WTC11 (cell line): ENCODE data around the gene SMOC2. TPM values are rescaled to one million over a fixed set of nuclear protein-coding genes. Genes with fewer than 3 reads are reported as not detected.

Source experiments
- ATAC-seq: fragments of 200-7000 bp; cut with Tn5 transposase; 2 replicates; pipeline ENCODE4 v1.10.0; 2021; ENCODE audit warnings: mild to moderate bottlenecking, moderate library complexity
- CTCF ChIA-PET: fragments of 300-600 bp; sonication (Branson Sonifier 250); formaldehyde crosslinking; loops from one replicate; lab custom pipeline; 2021; ENCODE audit warnings: antibody characterized with exemption; lab: Charles Lee
- POLR2A ChIA-PET: fragments of 350-600 bp; sonication (Branson Sonifier 250); formaldehyde crosslinking; loops from one replicate; lab custom pipeline; 2021; ENCODE audit warnings: antibody characterized with exemption; lab: Charles Lee
- DNase-seq: peaks from one replicate; pipeline ENCODE4 v3.0.0; 2021; ENCODE audit warnings: low spot score
- H3K27ac Mint-ChIP-seq: 2 replicates; pipeline ENCODE4 v1.8.0; 2021; ENCODE audit warnings: mixed read lengths
- H3K27me3 Mint-ChIP-seq: 2 replicates; pipeline ENCODE4 v1.8.0; 2021; ENCODE audit warnings: low read depth, mild to moderate bottlenecking, moderate library complexity, mixed read lengths
- H3K36me3 Mint-ChIP-seq: 2 replicates; pipeline ENCODE4 v1.8.0; 2021; ENCODE audit warnings: mixed read lengths
- H3K4me1 Mint-ChIP-seq: 2 replicates; pipeline ENCODE4 v1.8.0; 2022; ENCODE audit warnings: mixed read lengths
- H3K4me3 Mint-ChIP-seq: 2 replicates; pipeline ENCODE4 v1.8.0; 2021; ENCODE audit warnings: mild to moderate bottlenecking, moderate library complexity, mixed read lengths
- H3K9me3 Mint-ChIP-seq: 2 replicates; pipeline ENCODE4 v1.8.0; 2021; ENCODE audit warnings: mixed read lengths
- ATF1 ChIP-seq: sonication (generic); formaldehyde crosslinking; IDR thresholded peaks from 2 replicates; pipeline ENCODE4 v1.8.1; 2023; ENCODE audit warnings: mild to moderate bottlenecking, moderate library complexity, missing genetic modification reagents
- CBFB ChIP-seq: sonication (generic); formaldehyde crosslinking; IDR thresholded peaks from 2 replicates; pipeline ENCODE4 v1.8.1; 2022; ENCODE audit warnings: mild to moderate bottlenecking, low read depth, missing genetic modification reagents
- CDX4 ChIP-seq: fragments of 250-450 bp; sonication (Bioruptor Pico); IDR thresholded peaks from 2 replicates; pipeline ENCODE4 v1.9.0; 2021; ENCODE audit warnings: moderate library complexity, mild to moderate bottlenecking, inconsistent platforms, borderline replicate concordance
- CREB1 ChIP-seq: sonication (generic); formaldehyde crosslinking; IDR thresholded peaks from 2 replicates; pipeline ENCODE4 v1.8.0; 2023; ENCODE audit warnings: mild to moderate bottlenecking, missing genetic modification reagents
- ERG ChIP-seq: fragments of 250-450 bp; sonication (Bioruptor Pico); IDR thresholded peaks from 2 replicates; pipeline ENCODE4 v1.8.0; 2021; ENCODE audit warnings: mild to moderate bottlenecking
- ETV6 ChIP-seq: sonication (generic); formaldehyde crosslinking; IDR thresholded peaks from 2 replicates; pipeline ENCODE4 v1.8.1; 2022; ENCODE audit warnings: mild to moderate bottlenecking, missing genetic modification reagents
- MAX ChIP-seq: sonication (generic); formaldehyde crosslinking; IDR thresholded peaks from 2 replicates; pipeline ENCODE4 v1.8.0; 2022; ENCODE audit warnings: mild to moderate bottlenecking, missing genetic modification reagents
- MXD4 ChIP-seq: fragments of 250-450 bp; sonication (Bioruptor Pico); IDR thresholded peaks from 2 replicates; pipeline ENCODE4 v1.8.0; 2021; ENCODE audit warnings: mild to moderate bottlenecking, moderate library complexity, borderline replicate concordance
- NR2C2 ChIP-seq: sonication (generic); formaldehyde crosslinking; IDR thresholded peaks from 2 replicates; pipeline ENCODE4 v1.8.0; 2022; ENCODE audit warnings: mild to moderate bottlenecking, missing genetic modification reagents
- PREB ChIP-seq: sonication (generic); formaldehyde crosslinking; IDR thresholded peaks from 2 replicates; pipeline ENCODE4 v1.8.1; 2022; ENCODE audit warnings: mild to moderate bottlenecking, missing genetic modification reagents, moderate library complexity, borderline replicate concordance
- RELA ChIP-seq: sonication (generic); formaldehyde crosslinking; IDR thresholded peaks from 2 replicates; pipeline ENCODE4 v1.8.1; 2022; ENCODE audit warnings: missing genetic modification reagents, mild to moderate bottlenecking, borderline replicate concordance
- TEAD4 ChIP-seq: sonication (generic); formaldehyde crosslinking; IDR thresholded peaks from 2 replicates; pipeline ENCODE4 v1.8.0; 2022; ENCODE audit warnings: mild to moderate bottlenecking, missing genetic modification reagents
- USF1 ChIP-seq: sonication (generic); formaldehyde crosslinking; IDR thresholded peaks from 2 replicates; pipeline ENCODE4 v1.8.0; 2022; ENCODE audit warnings: mild to moderate bottlenecking, missing genetic modification reagents
- ZBTB43 ChIP-seq: sonication (generic); formaldehyde crosslinking; IDR thresholded peaks from 2 replicates; pipeline ENCODE4 v1.8.1; 2023; ENCODE audit warnings: mild to moderate bottlenecking, missing genetic modification reagents
- ZNF512 ChIP-seq: sonication (generic); formaldehyde crosslinking; IDR thresholded peaks from 2 replicates; pipeline ENCODE4 v1.8.1; 2022; ENCODE audit warnings: missing genetic modification reagents, borderline replicate concordance
- ZSCAN18 ChIP-seq: fragments of 250-450 bp; sonication (Bioruptor Pico); IDR thresholded peaks from 2 replicates; pipeline ENCODE4 v2.1.2; 2022; ENCODE audit warnings: mild to moderate bottlenecking, moderate library complexity
- total RNA-seq: library from RNA; stranded (reverse); gene quantifications from 3 replicates; pipeline ENCODE4 v1.2.3, GENCODE V29; 2021

SMOC2 gene
- total RNA-seq, 1 experiment from 2014 or later, result 3.9 TPM

GRCh38 chr6:168711666-168712300, 270.8 kb downstream of the SMOC2 start:
- Mint-ChIP-seq H3K4me1 (no peaks in the 10 kb centered on the region), H3K9me3 (peaks cover 14% of the 10 kb centered on the region), H3K27ac (no peak overlapping the region), H3K4me3 (no peak overlapping the region), H3K27me3 (peaks cover 2% of the 10 kb centered on the region; the same call in 1 of the 2 replicates), H3K36me3 (peaks cover 15% of the 10 kb centered on the region)
- ChIA-PET CTCF (interaction anchor here (0.6 to 1.7 kb wide), 13 partner anchors 12 to 260 kb away, joined by 3 to 9 read pairs (median 3); no protein-coding TSS in a partner anchor), POLR2A (no interaction called here)
- ATAC-seq, result no peak
- no peak for DNase-seq
- no peak for TF ChIP-seq PREB (CRISPR knock-in tag)
- no peak for TF ChIP-seq ETV6
- TF ChIP-seq CREB1 (CRISPR knock-in tag), result no peak
- TF ChIP-seq CDX4 (CRISPR knock-in tag), result no peak
- no peak for TF ChIP-seq MAX (CRISPR knock-in tag)

- ChIA-PET POLR2A (no interaction called here), CTCF (interaction anchor here (0.7 to 1.3 kb wide), 3 partner anchors 31 to 114 kb away, joined by 3 read pairs; no protein-coding TSS in a partner anchor)
- peaks cover 18% of the 10 kb centered on the region for H3K36me3 Mint-ChIP-seq
- ATAC-seq (no peak), DNase-seq (no peak)
- H3K27me3 Mint-ChIP-seq, result peaks cover 8% of the 10 kb centered on the region
- no peak overlapping the region for H3K27ac Mint-ChIP-seq
- H3K4me3 Mint-ChIP-seq, result no peak overlapping the region
- H3K9me3 Mint-ChIP-seq, result peaks cover 14% of the 10 kb centered on the region
- H3K4me1 Mint-ChIP-seq, result no peaks in the 10 kb centered on the region
- no peak for TF ChIP-seq USF1 (CRISPR knock-in tag)
- no peak for TF ChIP-seq TEAD4 (CRISPR knock-in tag)
- no peak for TF ChIP-seq NR2C2 (CRISPR knock-in tag)
- TF ChIP-seq CREB1 (CRISPR knock-in tag), result no peak
- no peak for TF ChIP-seq ATF1 (CRISPR knock-in tag)
- no peak for TF ChIP-seq ZNF512 (CRISPR knock-in tag)
- TF ChIP-seq MXD4 (CRISPR knock-in tag), result no peak
- TF ChIP-seq RELA (CRISPR knock-in tag), result no peak
- no peak for TF ChIP-seq CBFB
- TF ChIP-seq ZBTB43, result no peak
- no peak for TF ChIP-seq ERG
- TF ChIP-seq ZSCAN18 (CRISPR knock-in tag), result no peak
Measured at GRCh38 chr6:168712993-168713392, 272.0 kb downstream of the SMOC2 start.
